Stimulated activated CD4-positive, alpha-beta T cell treated with anti-CD3 and anti-CD28 coated beads, Interleukin-1b, Interleukin-23, amount 100 ng/mL, for 4 hours (primary cell): ENCODE measurements around the gene MCC.

Source experiments
- DNase-seq, 2 donors: peaks; one replicate each; pipeline ENCODE4 v3.0.0-alpha.2; 2020; ENCODE audit warnings: low read depth in 2 of 2

The MCC gene

GRCh38 chr5:113115956-113116355, 372.3 kb downstream of the MCC start:
- DNase-seq: no peak

GRCh38 chr5:113115061-113115460, 373.2 kb downstream of the MCC start:
- DNase-seq: no peak

- no peak for DNase-seq
These were observed 373.7 kb downstream of the MCC start for GRCh38 chr5:113114559-113114958.

- no peak for DNase-seq
These were observed 375.8 kb downstream of the MCC start for GRCh38 chr5:113112435-113112834.

GRCh38 chr5:113110117-113110516, 378.1 kb downstream of the MCC start:
- DNase-seq: no peak

GRCh38 chr5:113109344-113109743, 378.9 kb downstream of the MCC start:
- no peak for DNase-seq

GRCh38 chr5:113108485-113108884, 379.8 kb downstream of the MCC start:
- no peak for DNase-seq

GRCh38 chr5:113106821-113107220, 381.4 kb downstream of the MCC start:
- DNase-seq: no peak

GRCh38 chr5:113105693-113106280, 382.5 kb downstream of the MCC start:
- no peak for DNase-seq

GRCh38 chr5:113103330-113103729, 384.9 kb downstream of the MCC start:
- DNase-seq: no peak

- DNase-seq: no peak
These were observed 386.1 kb downstream of the MCC start for GRCh38 chr5:113102121-113102531.

- no peak for DNase-seq
These were observed 387.3 kb downstream of the MCC start for GRCh38 chr5:113100981-113101380.

- no peak for DNase-seq
These were observed 388.4 kb downstream of the MCC start for GRCh38 chr5:113099822-113100221.

- no peak for DNase-seq
These were observed 389.9 kb downstream of the MCC start for GRCh38 chr5:113098378-113098777.

GRCh38 chr5:113095831-113096230, 392.4 kb downstream of the MCC start:
- DNase-seq: no peak

GRCh38 chr5:113093558-113093957, 394.7 kb downstream of the MCC start:
- DNase-seq: no peak

GRCh38 chr5:113092683-113093082, 395.6 kb downstream of the MCC start:
- DNase-seq: no peak

GRCh38 chr5:113091622-113092021, 396.6 kb downstream of the MCC start:
- no peak for DNase-seq

- peak; percentile 1 to 5 for DNase-seq
These were observed 397.7 kb downstream of the MCC start for GRCh38 chr5:113090336-113091106.

- DNase-seq: no peak
These were observed 398.5 kb downstream of the MCC start for GRCh38 chr5:113089653-113090335.

- no peak for DNase-seq
These were observed 400.2 kb downstream of the MCC start for GRCh38 chr5:113087976-113088514.

GRCh38 chr5:113085880-113086409, 402.3 kb downstream of the MCC start:
- no peak for DNase-seq

GRCh38 chr5:113085084-113085414, 403.2 kb downstream of the MCC start:
- no peak for DNase-seq
